K562 (cell line): ENCODE measurements around the gene RARG.

Experiments used
- BRCA1 ChIP-seq, 2 experiments: fragments of 450-650 bp in 1 of 2; sonication (generic) in 1 of 2; formaldehyde crosslinking in 1 of 2; IDR thresholded peaks; 2 replicates each; pipeline versions ENCODE4 v1.5.0 to v1.6.1; 2017 to 2020; ENCODE audit warnings: mild to moderate bottlenecking in 1 of 2, missing genetic modification reagents in 1 of 2
- CTCF ChIP-seq, 3 experiments: IDR thresholded peaks in 2 of 3; conservative IDR thresholded peaks in 1 of 3; 2 replicates each; pipeline ENCODE4 v1.5.1; 2011 to 2012; ENCODE audit warnings: low read length in 3 of 3, mild to moderate bottlenecking in 3 of 3, control low read depth in 2 of 3, improper control_type of control experiment in 1 of 3, inconsistent platforms in 1 of 3, low read depth in 1 of 3, mixed read lengths in 1 of 3, moderate library complexity in 1 of 3; ENCODE audit not compliant: insufficient read depth in 2 of 3
- GATAD2B ChIP-seq: fragments of 450-650 bp; IDR thresholded peaks from 2 replicates; pipeline ENCODE4 v1.6.1; 2017; ENCODE audit warnings: mild to moderate bottlenecking, borderline replicate concordance
- HSF4 ChIP-seq: fragments of 250-450 bp; sonication (Bioruptor Pico); IDR thresholded peaks from 2 replicates; pipeline ENCODE4 v2.1.2; 2022; ENCODE audit warnings: mild to moderate bottlenecking, moderate library complexity, borderline replicate concordance
- MCM7 ChIP-seq, 2 experiments: fragments of 450-650 bp; IDR thresholded peaks; 2 replicates each; pipeline ENCODE4 v1.6.1; 2016 to 2018
- POLR2H ChIP-seq: IDR thresholded peaks from 2 replicates; pipeline ENCODE4 v1.6.1; 2016; ENCODE audit warnings: missing genetic modification characterization, low read depth, mild to moderate bottlenecking, control low read depth, missing compliant biosample characterization, moderate library complexity
- PREB ChIP-seq: sonication (generic); formaldehyde crosslinking; IDR thresholded peaks from 2 replicates; pipeline ENCODE4 v1.8.1; 2023; ENCODE audit warnings: mild to moderate bottlenecking, missing genetic modification reagents
- RNF2 ChIP-seq: sonication (generic); IDR thresholded peaks from 2 replicates; pipeline ENCODE4 v1.6.1; 2016
- SMC3 ChIP-seq: conservative IDR thresholded peaks from 2 replicates; pipeline ENCODE4 v1.6.1; 2011; ENCODE audit warnings: low read depth, low read length, improper control_type of control experiment; ENCODE audit not compliant: insufficient read depth

- TF ChIP-seq CTCF (IDR thresholded peaks at IDR 0.05 in 2 of 3, conservative IDR thresholded peaks at IDR 0.05 in 1 of 3; ENCODE audit: insufficient read depth in 2 of 3, low read depth in 1 of 3, low read length in 3 of 3): no peak
- TF ChIP-seq BRCA1 (IDR thresholded peaks at IDR 0.05): no peak
- TF ChIP-seq BRCA1 (CRISPR knock-in tag; IDR thresholded peaks at IDR 0.05): no peak
- no peak for TF ChIP-seq POLR2H (tag)
- TF ChIP-seq MCM7 (IDR thresholded peaks at IDR 0.05): no peak
- TF ChIP-seq GATAD2B: no peak
- TF ChIP-seq HSF4 (CRISPR knock-in tag): no peak
- TF ChIP-seq RNF2: no peak
- no peak for TF ChIP-seq SMC3
- no peak for TF ChIP-seq PREB (CRISPR knock-in tag)
Measured at GRCh38 chr12:53166837-53167236, 65.2 kb downstream of the RARG start.
